HUES6 (cell line): ENCODE results near the gene BICRAL.
"Not testable (repeated sequence)": the region's sequence is repeated elsewhere in the genome, so short reads cannot be mapped to it uniquely, and the experiment has no call there.

ENCODE experiments used
- H3K27ac ChIP-seq: 2 replicates; pipeline ENCODE4 v1.7.0; 2013; ENCODE audit warnings: low read depth, mild to moderate bottlenecking, low read length, inconsistent platforms
- H3K27me3 ChIP-seq: 2 replicates; pipeline ENCODE4 v1.6.1; 2013; ENCODE audit warnings: low read length; ENCODE audit not compliant: control insufficient read depth, insufficient read depth
- H3K36me3 ChIP-seq: 2 replicates; pipeline ENCODE4 v1.6.1; 2013; ENCODE audit warnings: low read length; ENCODE audit not compliant: control insufficient read depth, insufficient read depth
- H3K4me1 ChIP-seq: 2 replicates; pipeline ENCODE4 v1.6.1; 2013; ENCODE audit warnings: low read length; ENCODE audit not compliant: control insufficient read depth, insufficient read depth
- H3K4me3 ChIP-seq: 2 replicates; pipeline ENCODE4 v1.5.1; 2013; ENCODE audit warnings: low read depth, low read length
- H3K9ac ChIP-seq: one replicate; pipeline ENCODE4 v1.6.1; 2013; ENCODE audit warnings: mild to moderate bottlenecking, low read length
- H3K9me3 ChIP-seq: 2 replicates; pipeline ENCODE4 v1.6.1; 2013; ENCODE audit warnings: low read depth, low read length; ENCODE audit not compliant: control insufficient read depth, insufficient read depth

The BICRAL gene

GRCh38 chr6:42781796-42782688 lies at the start of gene BICRAL:
Gene BICRAL (plus strand): TSS chr6:42782052. CDS start chr6:42822023, 39,971 bp downstream.
- Histone ChIP-seq H3K4me3 (peak within 1 kb of the TSS; percentile 92), H3K27ac (peak within 1 kb of the TSS; percentile 100), H3K9me3 (no peaks in the 10 kb centered on the region), H3K4me1 (peaks cover 25% of the 10 kb centered on the region), H3K9ac (peak within 1 kb of the TSS; percentile 100), H3K27me3 (no peaks in the 10 kb centered on the region), H3K36me3 (no peaks in the 10 kb centered on the region)

- H3K4me3 ChIP-seq, H3K27ac ChIP-seq, H3K4me1 ChIP-seq, H3K36me3 ChIP-seq, H3K9me3 ChIP-seq, H3K9ac ChIP-seq, H3K27me3 ChIP-seq: not testable (repeated sequence)
Measured at GRCh38 chr6:42733867-42734481, 47.9 kb upstream of the BICRAL start.

- Histone ChIP-seq H3K27ac (no peak overlapping the region), H3K36me3 (no peaks in the 10 kb centered on the region), H3K4me3 (no peak overlapping the region)
Measured at GRCh38 chr6:42735976-42736375, 45.9 kb upstream of the BICRAL start.

GRCh38 chr6:42740725-42741124 lies 41.1 kb upstream of the BICRAL start:
- Histone ChIP-seq H3K27me3 (no peaks in the 10 kb centered on the region), H3K4me3 (no peak overlapping the region), H3K9me3 (no peaks in the 10 kb centered on the region), H3K36me3 (no peaks in the 10 kb centered on the region), H3K27ac (no peak overlapping the region), H3K9ac (no peak overlapping the region), H3K4me1 (no peaks in the 10 kb centered on the region)

More at GRCh38 chr6:42735976-42736375, 45.9 kb upstream of the BICRAL start:
- H3K9me3 ChIP-seq = peaks cover 3% of the 10 kb centered on the region; the same call in 1 of the 2 replicates
- no peaks in the 10 kb centered on the region for H3K27me3 ChIP-seq
- H3K9ac ChIP-seq = no peak overlapping the region
- no peaks in the 10 kb centered on the region for H3K4me1 ChIP-seq

- Histone ChIP-seq H3K4me3 (no peak overlapping the region), H3K9ac (no peak overlapping the region), H3K27me3 (no peaks in the 10 kb centered on the region), H3K4me1 (no peaks in the 10 kb centered on the region), H3K36me3 (no peaks in the 10 kb centered on the region), H3K27ac (no peak overlapping the region), H3K9me3 (no peaks in the 10 kb centered on the region)
Measured at GRCh38 chr6:42742116-42742894, 39.5 kb upstream of the BICRAL start.

GRCh38 chr6:42744351-42744893 lies 37.4 kb upstream of the BICRAL start:
- peak overlapping the region; percentile 98 for H3K9ac ChIP-seq
- peak overlapping the region; percentile 97 for H3K4me3 ChIP-seq
- peaks cover 8% of the 10 kb centered on the region for H3K4me1 ChIP-seq
- no peak overlapping the region for H3K27ac ChIP-seq
- no peaks in the 10 kb centered on the region for H3K27me3 ChIP-seq
- no peaks in the 10 kb centered on the region for H3K9me3 ChIP-seq
- H3K36me3 ChIP-seq = no peaks in the 10 kb centered on the region

- Histone ChIP-seq H3K36me3 (no peaks in the 10 kb centered on the region), H3K9ac (peak overlapping the region; percentile 98), H3K27me3 (no peaks in the 10 kb centered on the region), H3K4me3 (peak overlapping the region; percentile 97), H3K9me3 (no peaks in the 10 kb centered on the region), H3K27ac (peak overlapping the region; percentile 93), H3K4me1 (peaks cover 8% of the 10 kb centered on the region)
Measured at GRCh38 chr6:42745083-42745639, 36.7 kb upstream of the BICRAL start.

- H3K9ac ChIP-seq = peak within 1 kb of the TSS; percentile 98
- H3K27ac ChIP-seq = peak within 1 kb of the TSS; percentile 95
- no peaks in the 10 kb centered on the region for H3K27me3 ChIP-seq
- H3K4me3 ChIP-seq = peak within 1 kb of the TSS; percentile 97
- H3K36me3 ChIP-seq = no peaks in the 10 kb centered on the region
- no peaks in the 10 kb centered on the region for H3K9me3 ChIP-seq
- peaks cover 8% of the 10 kb centered on the region for H3K4me1 ChIP-seq
Measured at GRCh38 chr6:42745640-42746462, 36.0 kb upstream of the BICRAL start, which contains the start of gene TBCC. Gene TBCC (minus strand): TSS chr6:42746103. CDS start chr6:42746073, 30 bp downstream.

GRCh38 chr6:42746463-42747391 lies 35.1 kb upstream of the BICRAL start:
- Histone ChIP-seq H3K4me1 (peaks cover 8% of the 10 kb centered on the region), H3K27me3 (no peaks in the 10 kb centered on the region)

More at GRCh38 chr6:42746463-42747391, 35.1 kb upstream of the BICRAL start:
- no peaks in the 10 kb centered on the region for H3K36me3 ChIP-seq
- H3K4me3 ChIP-seq = peak overlapping the region; percentile 71
- peak overlapping the region; percentile 89 for H3K9ac ChIP-seq
- no peaks in the 10 kb centered on the region for H3K9me3 ChIP-seq
- H3K27ac ChIP-seq = peak overlapping the region; percentile 95
